ENCODE data around the gene DNM3.

GRCh38 chr1:172142324-172142723 is 301.0 kb downstream of the DNM3 start:
- TF ChIP-seq REST (IDR thresholded peaks at IDR 0.05; ENCODE audit: unreplicated experiment), result no peak
- no peak for TF ChIP-seq EZH2 (IDR thresholded peaks at IDR 0.05; ENCODE audit: low read depth, unreplicated experiment)
- no peak for TF ChIP-seq CTCF (conservative IDR thresholded peaks at IDR 0.05; ENCODE audit: low read depth in 2 of 2)
- TF ChIP-seq EZH2phosphoT487 (IDR thresholded peaks at IDR 0.05; ENCODE audit: unreplicated experiment), result no peak
- no peak for TF ChIP-seq POLR2AphosphoS5 (IDR thresholded peaks at IDR 0.05; ENCODE audit: low read depth)
- no peak for TF ChIP-seq ETS1 (IDR thresholded peaks at IDR 0.05)
- TF ChIP-seq NANOG (IDR thresholded peaks at IDR 0.05; ENCODE audit: borderline replicate concordance), result no peak
